Rectal smooth muscle tissue (tissue), 1 donor: ENCODE data around the gene COMMD1.
"Not testable (repeated sequence)": the region's sequence is repeated elsewhere in the genome, so short reads cannot be mapped to it uniquely, and the experiment has no call there.

ENCODE experiments used
- H3K27ac ChIP-seq: one replicate; pipeline ENCODE4 v1.7.0; 2013; ENCODE audit warnings: low read depth, low read length, inconsistent platforms
- H3K27me3 ChIP-seq: one replicate; pipeline ENCODE4 v1.7.0; 2013; ENCODE audit warnings: low read length; ENCODE audit not compliant: control insufficient read depth, insufficient read depth
- H3K36me3 ChIP-seq: one replicate; pipeline ENCODE4 v1.7.0; 2013; ENCODE audit warnings: low read length; ENCODE audit not compliant: control insufficient read depth, insufficient read depth
- H3K4me1 ChIP-seq: one replicate; pipeline ENCODE4 v1.7.0; 2013; ENCODE audit warnings: low read length; ENCODE audit not compliant: control insufficient read depth, insufficient read depth
- H3K4me3 ChIP-seq: one replicate; pipeline ENCODE4 v1.7.0; 2013; ENCODE audit warnings: low read length
- H3K9ac ChIP-seq: one replicate; pipeline ENCODE4 v1.7.0; 2013; ENCODE audit warnings: low read length

Gene COMMD1

GRCh38 chr2:61988462-61989366 is 83.2 kb downstream of the COMMD1 start:
- Histone ChIP-seq H3K36me3 (no peaks in the 10 kb centered on the region), H3K9ac (no peak overlapping the region), H3K4me3 (no peak overlapping the region), H3K27me3 (no peaks in the 10 kb centered on the region), H3K27ac (no peak overlapping the region), H3K4me1 (no peaks in the 10 kb centered on the region)

GRCh38 chr2:61993422-61994024 is 88.0 kb downstream of the COMMD1 start:
- Histone ChIP-seq H3K27me3 (no peaks in the 10 kb centered on the region), H3K36me3 (no peaks in the 10 kb centered on the region), H3K4me3 (no peak overlapping the region), H3K9ac (no peak overlapping the region), H3K27ac (no peak overlapping the region), H3K4me1 (no peaks in the 10 kb centered on the region)

- Histone ChIP-seq H3K36me3 (no peaks in the 10 kb centered on the region), H3K27ac (no peak overlapping the region), H3K9ac (no peak overlapping the region), H3K27me3 (no peaks in the 10 kb centered on the region), H3K4me3 (no peak overlapping the region), H3K4me1 (no peaks in the 10 kb centered on the region)
Observed at GRCh38 chr2:61994531-61994930, 89.1 kb downstream of the COMMD1 start.

GRCh38 chr2:61995065-61995464 is 89.6 kb downstream of the COMMD1 start:
- H3K27ac ChIP-seq: no peak overlapping the region
- no peaks in the 10 kb centered on the region for H3K27me3 ChIP-seq
- no peaks in the 10 kb centered on the region for H3K36me3 ChIP-seq

GRCh38 chr2:61995515-61995914 is 90.0 kb downstream of the COMMD1 start:
- no peaks in the 10 kb centered on the region for H3K4me1 ChIP-seq
- H3K27me3 ChIP-seq: no peaks in the 10 kb centered on the region
- H3K27ac ChIP-seq: no peak overlapping the region
- H3K36me3 ChIP-seq: no peaks in the 10 kb centered on the region
- no peak overlapping the region for H3K4me3 ChIP-seq
- no peak overlapping the region for H3K9ac ChIP-seq

More at GRCh38 chr2:61995065-61995464, 89.6 kb downstream of the COMMD1 start:
- Histone ChIP-seq H3K4me1 (no peaks in the 10 kb centered on the region), H3K4me3 (no peak overlapping the region), H3K9ac (no peak overlapping the region)

- Histone ChIP-seq H3K27ac (no peak overlapping the region), H3K4me1 (no peaks in the 10 kb centered on the region), H3K36me3 (no peaks in the 10 kb centered on the region), H3K4me3 (no peak overlapping the region), H3K9ac (no peak overlapping the region), H3K27me3 (no peaks in the 10 kb centered on the region)
Observed at GRCh38 chr2:61998426-61998825, 93.0 kb downstream of the COMMD1 start.

GRCh38 chr2:62000538-62000937 is 95.1 kb downstream of the COMMD1 start:
- no peak overlapping the region for H3K4me3 ChIP-seq
- no peaks in the 10 kb centered on the region for H3K4me1 ChIP-seq
- H3K27ac ChIP-seq: no peak overlapping the region
- H3K36me3 ChIP-seq: no peaks in the 10 kb centered on the region
- H3K27me3 ChIP-seq: no peaks in the 10 kb centered on the region
- H3K9ac ChIP-seq: no peak overlapping the region

GRCh38 chr2:62001431-62001830 is 96.0 kb downstream of the COMMD1 start:
- H3K36me3 ChIP-seq: no peaks in the 10 kb centered on the region
- no peak overlapping the region for H3K27ac ChIP-seq
- H3K4me1 ChIP-seq: no peaks in the 10 kb centered on the region
- H3K9ac ChIP-seq: no peak overlapping the region
- no peaks in the 10 kb centered on the region for H3K27me3 ChIP-seq
- no peak overlapping the region for H3K4me3 ChIP-seq

GRCh38 chr2:62004428-62004827 is 99.0 kb downstream of the COMMD1 start:
- H3K4me3 ChIP-seq, H3K9ac ChIP-seq, H3K36me3 ChIP-seq, H3K4me1 ChIP-seq, H3K27ac ChIP-seq, H3K27me3 ChIP-seq: not testable (repeated sequence)

- no peaks in the 10 kb centered on the region for H3K36me3 ChIP-seq
- no peaks in the 10 kb centered on the region for H3K27me3 ChIP-seq
- H3K9ac ChIP-seq: no peak overlapping the region
- H3K27ac ChIP-seq: no peak overlapping the region
- peaks cover 4% of the 10 kb centered on the region for H3K4me1 ChIP-seq
- H3K4me3 ChIP-seq: no peak overlapping the region
Observed at GRCh38 chr2:62007555-62007954, 102.1 kb downstream of the COMMD1 start.

- no peak overlapping the region for H3K9ac ChIP-seq
- no peaks in the 10 kb centered on the region for H3K27me3 ChIP-seq
- H3K4me1 ChIP-seq: peaks cover 4% of the 10 kb centered on the region
- no peaks in the 10 kb centered on the region for H3K36me3 ChIP-seq
- H3K27ac ChIP-seq: no peak overlapping the region
- no peak overlapping the region for H3K4me3 ChIP-seq
Observed at GRCh38 chr2:62010632-62011256, 105.3 kb downstream of the COMMD1 start.

GRCh38 chr2:62013641-62014040 is 108.2 kb downstream of the COMMD1 start:
- Histone ChIP-seq H3K9ac (no peak overlapping the region), H3K4me3 (no peak overlapping the region), H3K27ac (no peak overlapping the region), H3K27me3 (no peaks in the 10 kb centered on the region), H3K36me3 (no peaks in the 10 kb centered on the region), H3K4me1 (peaks cover 4% of the 10 kb centered on the region)
